A549 (cell line): ENCODE measurements around the gene PDE6D. TPM values are rescaled to one million over a fixed set of nuclear protein-coding genes. Genes with fewer than 3 reads are reported as not detected.
"Not testable (repeated sequence)": the region's sequence is repeated elsewhere in the genome, so short reads cannot be mapped to it uniquely, and the experiment has no call there.

ENCODE experiments used
- ATAC-seq, 2 experiments: fragments of 200-7000 bp in 1 of 2; fragments of >200 bp in 1 of 2; cut with Nextera tagmentation in 1 of 2; cut with Tn5 transposase in 1 of 2; 3 replicates each; pipeline versions ENCODE4 v1.8.0 to v1.9.1; 2018 to 2020; ENCODE audit warnings: mild to moderate bottlenecking in 1 of 2, moderate library complexity in 1 of 2
- CTCF ChIA-PET: fragments of 300-600 bp; sonication (Branson Sonifier 250); formaldehyde crosslinking; extraction: SDS; loops from one replicate; lab custom pipeline; 2021; ENCODE audit warnings: antibody characterized with exemption, inconsistent platforms; lab: Yijun Ruan, JAX
- POLR2A ChIA-PET: fragments of 350-600 bp; formaldehyde crosslinking; extraction: SDS; loops from one replicate; lab custom pipeline; 2021; ENCODE audit warnings: antibody characterized with exemption, inconsistent platforms; lab: Yijun Ruan, JAX
- DNase-seq, 2 experiments: peaks; one replicate each; pipeline versions ENCODE4 v3.0.0 to v3.0.0-alpha.2; 2011 to 2016; ENCODE audit warnings: low read depth in 1 of 2, low spot score in 1 of 2
- FAIRE-seq: peaks from 2 replicates; lab custom pipeline; 2011; peaks lifted over from hg19 to GRCh38; lab: Jason Lieb, UNC
- H3K27ac ChIP-seq, 2 experiments: fragments of >200 bp; sonication (Bioruptor Twin); formaldehyde crosslinking; 3 replicates each; pipeline ENCODE4 v1.5.1; 2016 to 2017
- H3K4me1 ChIP-seq: fragments of >200 bp; sonication (Bioruptor Twin); formaldehyde crosslinking; 3 replicates; pipeline ENCODE4 v1.6.1; 2016
- H3K4me2 ChIP-seq: fragments of >200 bp; sonication (Bioruptor Twin); formaldehyde crosslinking; 3 replicates; pipeline ENCODE4 v1.6.1; 2016
- H3K4me3 ChIP-seq: fragments of >200 bp; sonication (Bioruptor Twin); formaldehyde crosslinking; 3 replicates; pipeline ENCODE4 v1.5.1; 2016
- H3K9me3 ChIP-seq: fragments of >200 bp; sonication (Bioruptor Twin); formaldehyde crosslinking; 3 replicates; pipeline ENCODE4 v1.6.1; 2016
- CBX2 ChIP-seq: fragments of 200-600 bp; sonication (generic); IDR thresholded peaks from 2 replicates; pipeline ENCODE4 v1.6.1; 2016; ENCODE audit warnings: low read depth, mild to moderate bottlenecking, borderline replicate concordance
- CBX8 ChIP-seq: fragments of 200-600 bp; sonication (generic); IDR thresholded peaks from 2 replicates; pipeline ENCODE4 v1.6.1; 2016
- E2F6 ChIP-seq: IDR thresholded peaks from 2 replicates; pipeline ENCODE4 v1.6.1; 2012; ENCODE audit warnings: low read depth, borderline replicate concordance
- HES2 ChIP-seq: fragments of >200 bp; sonication (Bioruptor Twin); formaldehyde crosslinking; IDR thresholded peaks from 2 replicates; pipeline ENCODE4 v1.6.1; 2016
- HEYL ChIP-seq: fragments of 250-450 bp; sonication (Bioruptor Pico); IDR thresholded peaks from 2 replicates; pipeline ENCODE4 v1.8.0; 2021; ENCODE audit warnings: mild to moderate bottlenecking, moderate library complexity
- JUNB ChIP-seq: fragments of >200 bp; sonication (Bioruptor Twin); formaldehyde crosslinking; IDR thresholded peaks from 2 replicates; pipeline ENCODE4 v1.6.1; 2016
- KDM1A ChIP-seq: fragments of 200-600 bp; sonication (generic); IDR thresholded peaks from 2 replicates; pipeline ENCODE4 v1.6.1; 2016; ENCODE audit warnings: low read depth, mild to moderate bottlenecking
- MAFK ChIP-seq: fragments of 450-650 bp; IDR thresholded peaks from 2 replicates; pipeline ENCODE4 v1.6.1; 2014; ENCODE audit not compliant: partially characterized antibody
- POLR2A ChIP-seq: IDR thresholded peaks from 2 replicates; pipeline ENCODE4 v1.6.1; 2012; ENCODE audit warnings: mild to moderate bottlenecking, low read length
- RCOR1 ChIP-seq: fragments of 150-350 bp; IDR thresholded peaks from 2 replicates; pipeline ENCODE4 v1.6.1; 2014; ENCODE audit warnings: antibody characterized with exemption, low read length, low read depth
- REST ChIP-seq: fragments of 200-600 bp; sonication (generic); IDR thresholded peaks from 2 replicates; pipeline ENCODE4 v1.6.1; 2016; ENCODE audit warnings: antibody characterized with exemption, mild to moderate bottlenecking, moderate library complexity
- WGBS: methylation state at CpG from one replicate; pipeline ENCODE4 v1.1.6; 2017; ENCODE audit errors: missing lambda C conversion rate; 5-methylcytosine and 5-hydroxymethylcytosine counted together
- polyA plus RNA-seq, 4 experiments: library from polyadenylated mRNA; depleted of rRNA in 3 of 4; stranded (reverse); fragments of >200 nt; fragmentation: RNase III in 1 of 4; extraction: RNeasy Plus Mini Kit Qiagen cat#74134 plus additional on column Dnase treatment in 1 of 4; gene quantifications; 2 replicates in 3 of 4; 3 replicates in 1 of 4; pipeline ENCODE4 v1.2.3, GENCODE V29; 2011 to 2017
- TF ChIP-seq, protein P1 (sequence below): fragments of 250-450 bp; sonication (Bioruptor Pico); IDR thresholded peaks from 2 replicates; pipeline ENCODE4 v1.5.0; 2020; ENCODE audit warnings: low read depth, mild to moderate bottlenecking, moderate library complexity
- TF ChIP-seq, protein P2 (sequence below): fragments of >200 bp; sonication (Bioruptor Twin); formaldehyde crosslinking; IDR thresholded peaks from 3 replicates; pipeline ENCODE4 v1.5.1; 2016

The PDE6D gene
- polyA plus RNA-seq, 2 of the 4 experiments (the other 2 are of a cell fraction): 27.3 to 51.3 TPM

- ChIA-PET CTCF (interaction anchor here (1.0 to 1.1 kb wide), 4 partner anchors 8 to 103 kb away, joined by 3 to 4 read pairs (median 3); no protein-coding TSS in a partner anchor), POLR2A (no interaction called here)
- ATAC-seq (no peak), DNase-seq (no peak)
- H3K4me3 ChIP-seq: no peak overlapping the region
- 84% methylated on average over 4 of the region's 4 CpGs for WGBS
- TF ChIP-seq KDM1A: no peak
- no peak for TF ChIP-seq RCOR1
- TF ChIP-seq MAFK: peak; percentile 84
- no peak for TF ChIP-seq JUNB
- TF ChIP-seq POLR2A: no peak
- TF ChIP-seq, all 56 proteins: peak for 1
- no peaks in the 10 kb centered on the region for H3K9me3 ChIP-seq
- no peak for FAIRE-seq
- H3K4me2 ChIP-seq: no peak overlapping the region
- no peaks in the 10 kb centered on the region for H3K4me1 ChIP-seq
- no peak overlapping the region for H3K27ac ChIP-seq
Observed at GRCh38 chr2:231751042-231751815, 29.9 kb downstream of the PDE6D start.

DNA sequence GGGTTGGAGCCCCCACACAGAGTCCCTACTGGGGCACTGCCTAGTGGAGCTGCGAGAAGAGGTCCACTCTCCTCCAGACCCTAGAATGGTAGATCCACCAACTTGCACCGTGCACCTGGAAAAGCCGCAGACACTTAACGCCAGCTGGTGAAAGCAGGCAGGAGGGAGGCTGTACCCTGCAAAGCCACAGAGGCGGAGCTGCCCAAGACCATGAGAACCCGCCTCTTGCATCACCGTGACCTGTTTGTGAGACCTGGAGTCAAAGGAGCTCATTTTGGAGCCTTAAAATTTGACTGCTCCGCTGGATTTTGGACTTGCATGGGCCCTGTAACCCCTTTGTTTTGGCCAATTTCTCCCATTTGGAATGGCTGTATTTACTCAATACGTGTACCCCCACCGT, 32.1 kb downstream of the PDE6D start:
- CTCF ChIA-PET: interaction anchor here (1.4 kb wide), 1 partner anchor 35 kb away, joined by 5 read pairs; no protein-coding TSS in a partner anchor
- not testable (repeated sequence) for H3K27ac ChIP-seq, H3K4me2 ChIP-seq, DNase-seq, FAIRE-seq, ATAC-seq, H3K9me3 ChIP-seq, H3K4me3 ChIP-seq, H3K4me1 ChIP-seq
- WGBS: 92% methylated on average over 10 of the region's 10 CpGs
- POLR2A ChIA-PET: interaction anchor here (0.7 kb wide), 1 partner anchor 72 kb away, joined by 10 read pairs; no protein-coding TSS in a partner anchor

DNA sequence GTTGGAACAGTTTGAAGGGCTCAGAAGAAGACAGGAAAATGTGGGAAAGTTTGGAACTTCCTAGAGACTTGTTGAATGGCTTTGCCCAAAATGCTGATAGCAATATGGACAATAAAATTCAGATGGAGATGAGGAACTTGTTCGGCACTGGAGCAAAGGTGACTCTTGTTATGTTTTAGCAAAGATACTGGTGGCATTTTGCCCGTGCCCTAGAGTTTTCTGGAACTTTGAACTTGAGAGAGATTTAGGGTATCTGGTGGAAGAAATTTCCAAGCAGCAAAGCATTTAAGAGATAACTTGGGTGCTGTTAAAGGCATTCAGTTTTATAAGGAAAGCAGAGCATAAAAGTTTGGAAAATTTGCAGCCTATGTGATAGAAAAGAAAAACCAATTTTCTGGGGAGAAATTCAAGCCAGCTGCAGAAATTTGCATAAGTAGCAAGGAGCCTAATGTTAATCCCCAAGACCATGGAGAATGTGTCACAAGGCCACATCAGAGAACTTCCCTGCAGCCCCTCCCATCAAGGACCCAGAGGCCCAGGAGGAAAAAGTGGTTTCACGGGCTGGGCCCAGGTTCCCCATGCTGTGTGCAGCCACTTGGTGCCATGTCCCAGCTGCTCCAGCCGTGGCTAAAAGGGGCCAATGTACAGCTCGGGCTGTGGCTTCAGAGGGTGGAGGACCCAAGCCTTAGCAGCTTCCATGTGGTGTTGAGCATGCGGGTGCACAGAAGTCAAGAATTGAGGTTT, 32.8 kb downstream of the PDE6D start:
- H3K9me3 ChIP-seq, FAIRE-seq, H3K4me3 ChIP-seq, DNase-seq, ATAC-seq, H3K4me2 ChIP-seq, POLR2A ChIA-PET, H3K27ac ChIP-seq, H3K4me1 ChIP-seq: not testable (repeated sequence)
- 79% methylated on average over 6 of the region's 6 CpGs for WGBS
- CTCF ChIA-PET: interaction anchor here (1.4 kb wide), 1 partner anchor 34 kb away, joined by 5 read pairs; no protein-coding TSS in a partner anchor

DNA sequence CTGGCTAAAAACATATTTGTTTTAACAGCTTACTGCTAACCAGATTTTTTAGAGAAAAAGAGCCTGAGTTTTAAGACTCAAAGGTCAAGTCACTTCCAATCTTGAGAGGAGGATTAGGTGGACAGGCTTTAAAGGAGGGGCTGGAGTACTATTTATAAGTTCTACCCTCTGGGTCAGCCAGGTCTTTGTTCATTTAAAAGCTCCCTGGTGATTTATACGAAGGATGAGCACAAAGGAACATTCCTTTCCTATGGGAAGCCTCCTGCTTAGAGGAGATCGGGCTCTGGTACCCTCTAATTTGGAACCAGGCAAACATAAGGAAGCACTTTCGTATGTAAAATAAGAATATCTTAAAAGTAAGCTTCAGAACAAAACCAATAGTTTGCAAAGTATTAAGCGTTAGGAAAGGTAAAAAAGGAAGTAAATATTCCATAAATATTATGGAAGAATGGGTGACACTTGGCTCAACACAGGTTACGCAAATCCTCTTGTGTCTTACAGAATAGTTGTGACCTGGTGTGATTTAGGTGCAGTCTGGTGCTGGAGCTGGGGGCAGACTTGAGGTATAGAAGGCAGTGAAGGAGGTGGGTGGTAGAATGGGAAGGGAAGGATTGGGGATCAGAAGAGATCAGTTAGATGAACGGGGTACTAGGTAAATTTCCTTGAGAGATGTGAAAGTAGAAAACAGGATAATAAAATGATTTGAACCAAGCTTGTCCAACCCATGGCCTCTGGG, 35.6 kb downstream of the PDE6D start:
- WGBS: 80% methylated on average over 6 of the region's 6 CpGs
- no peaks in the 10 kb centered on the region for H3K9me3 ChIP-seq
- H3K4me2 ChIP-seq: no peak overlapping the region
- H3K4me1 ChIP-seq: no peaks in the 10 kb centered on the region
- no peak for DNase-seq
- FAIRE-seq: no peak
- TF ChIP-seq, protein P1, sequence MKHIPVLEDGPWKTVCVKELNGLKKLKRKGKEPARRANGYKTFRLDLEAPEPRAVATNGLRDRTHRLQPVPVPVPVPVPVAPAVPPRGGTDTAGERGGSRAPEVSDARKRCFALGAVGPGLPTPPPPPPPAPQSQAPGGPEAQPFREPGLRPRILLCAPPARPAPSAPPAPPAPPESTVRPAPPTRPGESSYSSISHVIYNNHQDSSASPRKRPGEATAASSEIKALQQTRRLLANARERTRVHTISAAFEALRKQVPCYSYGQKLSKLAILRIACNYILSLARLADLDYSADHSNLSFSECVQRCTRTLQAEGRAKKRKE: no peak
- TF ChIP-seq REST (no peak), HEYL (no peak), E2F6 (no peak), CBX2 (no peak), HES2 (no peak), CBX8 (no peak)
- TF ChIP-seq, protein P2, sequence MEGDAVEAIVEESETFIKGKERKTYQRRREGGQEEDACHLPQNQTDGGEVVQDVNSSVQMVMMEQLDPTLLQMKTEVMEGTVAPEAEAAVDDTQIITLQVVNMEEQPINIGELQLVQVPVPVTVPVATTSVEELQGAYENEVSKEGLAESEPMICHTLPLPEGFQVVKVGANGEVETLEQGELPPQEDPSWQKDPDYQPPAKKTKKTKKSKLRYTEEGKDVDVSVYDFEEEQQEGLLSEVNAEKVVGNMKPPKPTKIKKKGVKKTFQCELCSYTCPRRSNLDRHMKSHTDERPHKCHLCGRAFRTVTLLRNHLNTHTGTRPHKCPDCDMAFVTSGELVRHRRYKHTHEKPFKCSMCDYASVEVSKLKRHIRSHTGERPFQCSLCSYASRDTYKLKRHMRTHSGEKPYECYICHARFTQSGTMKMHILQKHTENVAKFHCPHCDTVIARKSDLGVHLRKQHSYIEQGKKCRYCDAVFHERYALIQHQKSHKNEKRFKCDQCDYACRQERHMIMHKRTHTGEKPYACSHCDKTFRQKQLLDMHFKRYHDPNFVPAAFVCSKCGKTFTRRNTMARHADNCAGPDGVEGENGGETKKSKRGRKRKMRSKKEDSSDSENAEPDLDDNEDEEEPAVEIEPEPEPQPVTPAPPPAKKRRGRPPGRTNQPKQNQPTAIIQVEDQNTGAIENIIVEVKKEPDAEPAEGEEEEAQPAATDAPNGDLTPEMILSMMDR: no peak
- no peak for ATAC-seq
- CTCF ChIA-PET: interaction anchor here (0.6 to 2.4 kb wide), 7 partner anchors 20 to 218 kb away, joined by 3 to 12 read pairs (median 3); no protein-coding TSS in a partner anchor
- POLR2A ChIA-PET: no interaction called here
- no peak overlapping the region for H3K4me3 ChIP-seq
- H3K27ac ChIP-seq: no peak overlapping the region
